GM23338 (cell line): ENCODE measurements around the gene MYOZ1. TPM values are rescaled to one million over a fixed set of nuclear protein-coding genes. Genes with fewer than 3 reads are reported as not detected.

ENCODE experiments used
- ATAC-seq: fragments of 200-7000 bp; cut with Tn5 transposase; 3 replicates; pipeline ENCODE4 v1.9.1; 2020
- DNase-seq: peaks from one replicate; pipeline ENCODE4 v3.0.0-alpha.2; 2015; ENCODE audit warnings: low spot score
- H2AFZ ChIP-seq: fragments of 200-600 bp; sonication (generic); 2 replicates; pipeline ENCODE4 v1.8.0; 2016; ENCODE audit warnings: antibody characterized with exemption, mild to moderate bottlenecking, moderate library complexity
- H3F3A ChIP-seq: fragments of 200-600 bp; sonication (generic); replicated peaks from 2 replicates; pipeline ENCODE4 v1.8.0; 2017; ENCODE audit warnings: antibody characterized with exemption, mixed run types, low read depth
- H3K27ac ChIP-seq: fragments of 200-600 bp; sonication (generic); 2 replicates; pipeline ENCODE4 v1.6.1; 2016; ENCODE audit warnings: low read depth
- H3K27me3 ChIP-seq: fragments of 200-600 bp; sonication (generic); 2 replicates; pipeline ENCODE4 v1.8.0; 2016; ENCODE audit warnings: mild to moderate bottlenecking, mixed run types, moderate library complexity; ENCODE audit not compliant: insufficient read depth
- H3K36me3 ChIP-seq: fragments of 200-600 bp; sonication (generic); 2 replicates; pipeline ENCODE4 v1.8.0; 2016; ENCODE audit warnings: mild to moderate bottlenecking; ENCODE audit not compliant: insufficient read depth
- H3K4me1 ChIP-seq: fragments of 200-600 bp; sonication (generic); 2 replicates; pipeline ENCODE4 v1.8.0; 2016; ENCODE audit warnings: mild to moderate bottlenecking, moderate library complexity; ENCODE audit not compliant: insufficient read depth
- H3K4me2 ChIP-seq: fragments of 200-600 bp; sonication (generic); 2 replicates; pipeline ENCODE4 v1.7.1; 2017; ENCODE audit warnings: mixed run types
- H3K4me3 ChIP-seq: fragments of 200-600 bp; sonication (generic); 2 replicates; pipeline ENCODE4 v1.6.1; 2016; ENCODE audit warnings: mixed run types
- H3K79me2 ChIP-seq: fragments of 200-600 bp; sonication (generic); replicated peaks from 2 replicates; pipeline ENCODE4 v1.8.0; 2017; ENCODE audit warnings: mild to moderate bottlenecking; ENCODE audit not compliant: insufficient read depth
- H3K9me2 ChIP-seq: fragments of 200-600 bp; sonication (generic); 2 replicates; pipeline ENCODE4 v1.8.0; 2017; ENCODE audit not compliant: insufficient read depth
- H4K20me1 ChIP-seq: fragments of 200-600 bp; sonication (generic); replicated peaks from 2 replicates; pipeline ENCODE4 v1.8.0; 2017; ENCODE audit warnings: mild to moderate bottlenecking; ENCODE audit not compliant: insufficient read depth
- H3K27ac Mint-ChIP-seq: 2 replicates; pipeline ENCODE4 v1.8.0; 2020; ENCODE audit warnings: inconsistent platforms, mild to moderate bottlenecking, moderate library complexity, mixed read lengths
- H3K27me3 Mint-ChIP-seq: 3 replicates; pipeline ENCODE4 v1.8.0; 2022; ENCODE audit warnings: low read depth, mild to moderate bottlenecking, moderate library complexity, mixed read lengths, inconsistent platforms; ENCODE audit not compliant: insufficient read depth, poor library complexity
- H3K36me3 Mint-ChIP-seq: 3 replicates; pipeline ENCODE4 v1.8.0; 2021; ENCODE audit warnings: low read depth, mild to moderate bottlenecking, inconsistent platforms, moderate library complexity, mixed read lengths
- H3K4me1 Mint-ChIP-seq: 3 replicates; pipeline ENCODE4 v1.8.0; 2020; ENCODE audit warnings: mild to moderate bottlenecking, inconsistent platforms, mixed read lengths
- H3K4me3 Mint-ChIP-seq: 3 replicates; pipeline ENCODE4 v1.8.0; 2021; ENCODE audit warnings: moderate library complexity, mild to moderate bottlenecking, inconsistent platforms, mixed read lengths
- H3K9me3 Mint-ChIP-seq: 3 replicates; pipeline ENCODE4 v1.8.0; 2020; ENCODE audit warnings: moderate library complexity, mild to moderate bottlenecking, inconsistent platforms, mixed read lengths
- CREB1 ChIP-seq: fragments of 250-450 bp; sonication (Bioruptor Pico); IDR thresholded peaks from 2 replicates; pipeline ENCODE4 v1.5.0; 2020; ENCODE audit warnings: low read depth, mild to moderate bottlenecking, moderate library complexity
- EZH2 ChIP-seq: fragments of 200-600 bp; sonication (generic); IDR thresholded peaks from one replicate; pipeline ENCODE4 v1.8.0; 2017; ENCODE audit warnings: antibody characterized with exemption, mild to moderate bottlenecking, low read depth; ENCODE audit not compliant: unreplicated experiment
- JUNB ChIP-seq: IDR thresholded peaks from one replicate; pipeline ENCODE4 v1.6.1; 2016; ENCODE audit warnings: antibody characterized with exemption; ENCODE audit not compliant: unreplicated experiment
- POLR2AphosphoS5 ChIP-seq: IDR thresholded peaks from 2 replicates; pipeline ENCODE4 v1.6.1; 2016; ENCODE audit warnings: antibody characterized with exemption, low read depth
- STAT1 ChIP-seq: IDR thresholded peaks from one replicate; pipeline ENCODE4 v1.6.1; 2016; ENCODE audit warnings: antibody characterized with exemption; ENCODE audit not compliant: unreplicated experiment
- ZNF462 ChIP-seq: fragments of 250-450 bp; sonication (Bioruptor Pico); IDR thresholded peaks from 2 replicates; pipeline ENCODE4 v1.5.0; 2020; ENCODE audit warnings: mild to moderate bottlenecking, moderate library complexity
- polyA plus RNA-seq: library from polyadenylated mRNA; unstranded; fragments of >200 nt; fragmentation: Nextera tagmentation; extraction: Ambion mirVana; gene quantifications from 2 replicates; pipeline ENCODE4 v1.2.1, GENCODE V29; 2016
- total RNA-seq: library from RNA; depleted of rRNA; stranded (reverse); fragments of >200 nt; shearing (Covaris generic); gene quantifications from 2 replicates; pipeline ENCODE4 v1.2.3, GENCODE V29; 2014
- TF ChIP-seq, protein P1 (sequence below), 2 experiments: fragments of 200-600 bp in 1 of 2; sonication (generic) in 1 of 2; conservative IDR thresholded peaks; 2 replicates each; pipeline versions ENCODE4 v1.5.1 to v1.6.1; 2016 to 2017; ENCODE audit warnings: antibody characterized with exemption in 2 of 2, low read depth in 2 of 2, mild to moderate bottlenecking in 2 of 2, moderate library complexity in 1 of 2
- TF ChIP-seq, protein P2 (sequence below): IDR thresholded peaks from 2 replicates; pipeline ENCODE4 v1.6.1; 2016; ENCODE audit warnings: antibody characterized with exemption
- TF ChIP-seq, protein P3 (sequence below): IDR thresholded peaks from one replicate; pipeline ENCODE4 v1.6.1; 2018; ENCODE audit warnings: antibody characterized with exemption; ENCODE audit not compliant: unreplicated experiment

Gene MYOZ1
- total and polyA plus RNA-seq, 2 experiments from 2014 or later: 2.4 to 2.7 TPM

DNA sequence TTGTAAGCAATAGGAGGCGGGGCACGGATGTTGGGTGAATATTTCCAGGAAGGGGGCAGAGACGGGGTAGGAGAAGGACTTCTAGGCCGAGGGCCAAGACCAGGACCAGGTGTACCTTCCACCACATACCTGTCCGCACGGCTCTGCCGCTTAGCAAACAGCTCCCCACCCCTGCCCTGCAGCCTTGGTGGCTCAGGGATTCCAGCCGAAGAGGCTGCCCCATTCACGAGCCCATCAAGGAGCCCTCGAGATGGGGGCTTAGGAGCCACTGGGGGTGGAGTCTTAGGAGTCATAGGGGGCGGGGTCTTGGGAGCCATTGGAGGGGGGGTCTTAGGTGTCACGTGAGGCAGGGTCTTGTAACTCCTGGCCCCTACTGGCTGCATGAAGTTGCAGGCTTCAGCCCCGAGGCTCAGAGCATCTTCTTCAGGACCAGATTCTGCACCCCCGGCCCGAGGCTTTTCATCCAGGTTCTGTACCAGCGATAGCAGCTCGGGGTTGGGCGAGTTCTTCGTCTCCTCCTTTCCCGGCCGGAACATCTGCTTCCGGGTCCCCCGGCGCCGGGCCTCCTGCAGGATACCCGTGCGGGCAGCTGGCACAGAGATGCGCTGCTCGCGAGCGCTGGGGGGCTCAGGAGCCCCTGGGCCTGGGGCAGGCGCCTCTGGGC is 6.1 kb upstream of the MYOZ1 start:
- DNase-seq (peak; percentile 98), ATAC-seq (peak; percentile 82)
- Histone ChIP-seq H3F3A (0 out of 2 replicates have a peak, but pooled peaks cover 6% of the 10 kb centered on the region), H3K36me3 (no peaks in the 10 kb centered on the region), H4K20me1 (no peaks in the 10 kb centered on the region), H2AFZ (peak overlapping the region; percentile 98), H3K4me1 (peaks cover 9% of the 10 kb centered on the region), H3K9me2 (no peaks in the 10 kb centered on the region), H3K4me2 (peak overlapping the region; percentile 97), H3K27ac (peak overlapping the region; percentile 83), H3K79me2 (no peaks in the 10 kb centered on the region), H3K27me3 (no peaks in the 10 kb centered on the region), H3K4me3 (peak overlapping the region; percentile 96)
- no peaks in the 10 kb centered on the region; the same call in 2 of the 3 replicates for H3K36me3 Mint-ChIP-seq
- peak overlapping the region; percentile 83 for H3K4me3 Mint-ChIP-seq
- H3K27me3 Mint-ChIP-seq: peaks cover 11% of the 10 kb centered on the region
- H3K27ac Mint-ChIP-seq: peak overlapping the region; percentile 84
- TF ChIP-seq, protein P1, sequence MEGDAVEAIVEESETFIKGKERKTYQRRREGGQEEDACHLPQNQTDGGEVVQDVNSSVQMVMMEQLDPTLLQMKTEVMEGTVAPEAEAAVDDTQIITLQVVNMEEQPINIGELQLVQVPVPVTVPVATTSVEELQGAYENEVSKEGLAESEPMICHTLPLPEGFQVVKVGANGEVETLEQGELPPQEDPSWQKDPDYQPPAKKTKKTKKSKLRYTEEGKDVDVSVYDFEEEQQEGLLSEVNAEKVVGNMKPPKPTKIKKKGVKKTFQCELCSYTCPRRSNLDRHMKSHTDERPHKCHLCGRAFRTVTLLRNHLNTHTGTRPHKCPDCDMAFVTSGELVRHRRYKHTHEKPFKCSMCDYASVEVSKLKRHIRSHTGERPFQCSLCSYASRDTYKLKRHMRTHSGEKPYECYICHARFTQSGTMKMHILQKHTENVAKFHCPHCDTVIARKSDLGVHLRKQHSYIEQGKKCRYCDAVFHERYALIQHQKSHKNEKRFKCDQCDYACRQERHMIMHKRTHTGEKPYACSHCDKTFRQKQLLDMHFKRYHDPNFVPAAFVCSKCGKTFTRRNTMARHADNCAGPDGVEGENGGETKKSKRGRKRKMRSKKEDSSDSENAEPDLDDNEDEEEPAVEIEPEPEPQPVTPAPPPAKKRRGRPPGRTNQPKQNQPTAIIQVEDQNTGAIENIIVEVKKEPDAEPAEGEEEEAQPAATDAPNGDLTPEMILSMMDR (conservative IDR thresholded peaks at IDR 0.05; ENCODE audit: low read depth in 2 of 2): peak in 1 of 2 experiments; percentile 20; a peak in 1 of 4 replicates
- TF ChIP-seq EZH2: no peak
- TF ChIP-seq ZNF462: no peak
- no peak for TF ChIP-seq CREB1 (CRISPR knock-in tag)
- TF ChIP-seq, protein P2, sequence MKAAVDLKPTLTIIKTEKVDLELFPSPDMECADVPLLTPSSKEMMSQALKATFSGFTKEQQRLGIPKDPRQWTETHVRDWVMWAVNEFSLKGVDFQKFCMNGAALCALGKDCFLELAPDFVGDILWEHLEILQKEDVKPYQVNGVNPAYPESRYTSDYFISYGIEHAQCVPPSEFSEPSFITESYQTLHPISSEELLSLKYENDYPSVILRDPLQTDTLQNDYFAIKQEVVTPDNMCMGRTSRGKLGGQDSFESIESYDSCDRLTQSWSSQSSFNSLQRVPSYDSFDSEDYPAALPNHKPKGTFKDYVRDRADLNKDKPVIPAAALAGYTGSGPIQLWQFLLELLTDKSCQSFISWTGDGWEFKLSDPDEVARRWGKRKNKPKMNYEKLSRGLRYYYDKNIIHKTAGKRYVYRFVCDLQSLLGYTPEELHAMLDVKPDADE: peak; percentile 31; the same call in 1 of the 2 replicates
- no peak for TF ChIP-seq STAT1
- TF ChIP-seq JUNB: no peak
- TF ChIP-seq, protein P3, sequence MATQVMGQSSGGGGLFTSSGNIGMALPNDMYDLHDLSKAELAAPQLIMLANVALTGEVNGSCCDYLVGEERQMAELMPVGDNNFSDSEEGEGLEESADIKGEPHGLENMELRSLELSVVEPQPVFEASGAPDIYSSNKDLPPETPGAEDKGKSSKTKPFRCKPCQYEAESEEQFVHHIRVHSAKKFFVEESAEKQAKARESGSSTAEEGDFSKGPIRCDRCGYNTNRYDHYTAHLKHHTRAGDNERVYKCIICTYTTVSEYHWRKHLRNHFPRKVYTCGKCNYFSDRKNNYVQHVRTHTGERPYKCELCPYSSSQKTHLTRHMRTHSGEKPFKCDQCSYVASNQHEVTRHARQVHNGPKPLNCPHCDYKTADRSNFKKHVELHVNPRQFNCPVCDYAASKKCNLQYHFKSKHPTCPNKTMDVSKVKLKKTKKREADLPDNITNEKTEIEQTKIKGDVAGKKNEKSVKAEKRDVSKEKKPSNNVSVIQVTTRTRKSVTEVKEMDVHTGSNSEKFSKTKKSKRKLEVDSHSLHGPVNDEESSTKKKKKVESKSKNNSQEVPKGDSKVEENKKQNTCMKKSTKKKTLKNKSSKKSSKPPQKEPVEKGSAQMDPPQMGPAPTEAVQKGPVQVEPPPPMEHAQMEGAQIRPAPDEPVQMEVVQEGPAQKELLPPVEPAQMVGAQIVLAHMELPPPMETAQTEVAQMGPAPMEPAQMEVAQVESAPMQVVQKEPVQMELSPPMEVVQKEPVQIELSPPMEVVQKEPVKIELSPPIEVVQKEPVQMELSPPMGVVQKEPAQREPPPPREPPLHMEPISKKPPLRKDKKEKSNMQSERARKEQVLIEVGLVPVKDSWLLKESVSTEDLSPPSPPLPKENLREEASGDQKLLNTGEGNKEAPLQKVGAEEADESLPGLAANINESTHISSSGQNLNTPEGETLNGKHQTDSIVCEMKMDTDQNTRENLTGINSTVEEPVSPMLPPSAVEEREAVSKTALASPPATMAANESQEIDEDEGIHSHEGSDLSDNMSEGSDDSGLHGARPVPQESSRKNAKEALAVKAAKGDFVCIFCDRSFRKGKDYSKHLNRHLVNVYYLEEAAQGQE: no peak
- peak; percentile 86 for TF ChIP-seq POLR2AphosphoS5
- peaks cover 25% of the 10 kb centered on the region for H3K4me1 Mint-ChIP-seq
- H3K9me3 Mint-ChIP-seq: no peaks in the 10 kb centered on the region; the same call in 2 of the 3 replicates
